NOMO-1 treated with dmso at 0.1 percent for 144 hours (cell line): ENCODE measurements around the gene HSD17B14.
"Not testable (repeated sequence)": the region's sequence is repeated elsewhere in the genome, so short reads cannot be mapped to it uniquely, and the experiment has no call there.

Experiments
- DNase-seq: peaks from one replicate; lab custom pipeline; 2025; ENCODE audit not compliant: unreplicated experiment; lab: John Stamatoyannopoulos, UW

The HSD17B14 gene

GRCh38 chr19:48836089-48837017 lies at the start of gene HSD17B14:
Gene HSD17B14, minus strand, starts transcription at chr19:48836491. Its CDS starts 80 bp downstream, at chr19:48836411.
- DNase-seq, result no peak

GRCh38 chr19:48883726-48884125 lies 47.4 kb upstream of the HSD17B14 start:
- DNase-seq, result no peak

GRCh38 chr19:48881741-48882657 lies 45.7 kb upstream of the HSD17B14 start:
- no peak for DNase-seq

GRCh38 chr19:48879696-48880095 lies 43.4 kb upstream of the HSD17B14 start:
- DNase-seq, result not testable (repeated sequence)

GRCh38 chr19:48879025-48879637 lies 42.8 kb upstream of the HSD17B14 start:
- DNase-seq, result no peak

GRCh38 chr19:48878196-48879024 lies 42.1 kb upstream of the HSD17B14 start:
- DNase-seq, result no peak

- no peak for DNase-seq
These were observed 41.5 kb upstream of the HSD17B14 start for GRCh38 chr19:48877855-48878195.

- not testable (repeated sequence) for DNase-seq
These were observed 40.0 kb upstream of the HSD17B14 start for GRCh38 chr19:48876043-48876981.

GRCh38 chr19:48874303-48875135 lies 38.2 kb upstream of the HSD17B14 start:
- DNase-seq, result no peak

GRCh38 chr19:48873476-48874302 lies 37.4 kb upstream of the HSD17B14 start:
- no peak for DNase-seq

GRCh38 chr19:48872884-48873475 lies 36.7 kb upstream of the HSD17B14 start:
- peak; percentile 63 for DNase-seq

- peak; percentile 86 for DNase-seq
These were observed 36.0 kb upstream of the HSD17B14 start, which contains the start of gene PPP1R15A for GRCh38 chr19:48872182-48872883. Gene PPP1R15A, plus strand, starts transcription at chr19:48872421. Its CDS starts 813 bp downstream, at chr19:48873234.

GRCh38 chr19:48871471-48872181 lies 35.3 kb upstream of the HSD17B14 start:
- not testable (repeated sequence) for DNase-seq

- DNase-seq, result no peak
These were observed 33.8 kb upstream of the HSD17B14 start for GRCh38 chr19:48870048-48870447.

GRCh38 chr19:48868114-48868886 lies 32.0 kb upstream of the HSD17B14 start, which contains the start of gene PLEKHA4:
Gene PLEKHA4, minus strand, starts transcription at chr19:48868617. Its CDS starts 997 bp downstream, at chr19:48867620.
- no peak for DNase-seq
